ENCODE measurements around the gene SPRR5.

DNA sequence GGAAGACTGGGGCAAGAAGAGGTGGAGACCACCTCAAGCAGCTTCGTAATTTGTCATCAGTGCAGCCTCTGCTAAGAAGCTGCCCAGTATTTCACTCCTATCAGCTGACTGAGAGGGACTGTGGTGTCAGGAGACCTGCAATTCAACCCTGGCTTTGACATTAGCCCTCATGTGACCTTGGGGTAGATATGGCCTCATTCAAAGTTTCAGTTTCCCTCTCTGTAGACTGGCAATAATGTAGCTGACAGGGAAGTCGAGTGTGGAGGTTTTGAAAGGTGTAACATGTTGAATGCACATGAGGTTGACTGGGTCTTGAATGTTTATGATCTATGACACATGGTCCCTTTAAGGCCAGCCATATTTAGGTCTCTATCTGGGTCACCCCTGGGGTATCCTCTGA lies 21.2 kb downstream of the SPRR5 start:
- TF ChIP-seq, protein P1, sequence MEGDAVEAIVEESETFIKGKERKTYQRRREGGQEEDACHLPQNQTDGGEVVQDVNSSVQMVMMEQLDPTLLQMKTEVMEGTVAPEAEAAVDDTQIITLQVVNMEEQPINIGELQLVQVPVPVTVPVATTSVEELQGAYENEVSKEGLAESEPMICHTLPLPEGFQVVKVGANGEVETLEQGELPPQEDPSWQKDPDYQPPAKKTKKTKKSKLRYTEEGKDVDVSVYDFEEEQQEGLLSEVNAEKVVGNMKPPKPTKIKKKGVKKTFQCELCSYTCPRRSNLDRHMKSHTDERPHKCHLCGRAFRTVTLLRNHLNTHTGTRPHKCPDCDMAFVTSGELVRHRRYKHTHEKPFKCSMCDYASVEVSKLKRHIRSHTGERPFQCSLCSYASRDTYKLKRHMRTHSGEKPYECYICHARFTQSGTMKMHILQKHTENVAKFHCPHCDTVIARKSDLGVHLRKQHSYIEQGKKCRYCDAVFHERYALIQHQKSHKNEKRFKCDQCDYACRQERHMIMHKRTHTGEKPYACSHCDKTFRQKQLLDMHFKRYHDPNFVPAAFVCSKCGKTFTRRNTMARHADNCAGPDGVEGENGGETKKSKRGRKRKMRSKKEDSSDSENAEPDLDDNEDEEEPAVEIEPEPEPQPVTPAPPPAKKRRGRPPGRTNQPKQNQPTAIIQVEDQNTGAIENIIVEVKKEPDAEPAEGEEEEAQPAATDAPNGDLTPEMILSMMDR (IDR thresholded peaks at IDR 0.05), result no peak
- TF ChIP-seq ZFX (IDR thresholded peaks at IDR 0.05; ENCODE audit: borderline replicate concordance), result no peak

Measured in 22Rv1 (cell line).